Mucosa of descending colon (tissue), 3 donors: ENCODE data around the gene DENND4A. TPM values are rescaled to one million over a fixed set of nuclear protein-coding genes. Genes with fewer than 3 reads are reported as not detected.

Experiments used
- ATAC-seq: fragments of 200-7000 bp; cut with Tn5 transposase; one replicate; pipeline ENCODE4 v1.9.1; 2020; ENCODE audit warnings: mild to moderate bottlenecking, moderate library complexity
- DNase-seq, 3 donors: peaks; one replicate each; pipeline ENCODE4 v3.0.0-alpha.2; 2020
- H3K36me3 ChIP-seq: fragments of 200-600 bp; one replicate; pipeline ENCODE4 v1.8.0; 2021; ENCODE audit warnings: low read depth, mild to moderate bottlenecking
- H3K4me1 ChIP-seq: fragments of 200-600 bp; one replicate; pipeline ENCODE4 v1.8.0; 2021; ENCODE audit warnings: low read depth, mild to moderate bottlenecking
- H3K4me3 ChIP-seq: fragments of 200-600 bp; one replicate; pipeline ENCODE4 v1.8.0; 2021; ENCODE audit warnings: mild to moderate bottlenecking
- H3K9me3 ChIP-seq: fragments of 200-600 bp; one replicate; pipeline ENCODE4 v1.8.0; 2021; ENCODE audit warnings: mild to moderate bottlenecking
- CTCF ChIP-seq: fragments of 200-600 bp; IDR thresholded peaks from one replicate; pipeline ENCODE4 v1.8.0; 2022; ENCODE audit warnings: antibody characterized with exemption, mild to moderate bottlenecking
- intact Hi-C, 2 donors: fragments of 100-400 bp; cut with DNase I in 1 of 2; cut with micrococcal nuclease in 1 of 2; formaldehyde crosslinking; loops; one replicate each; pipeline versions ENCODE4 v1.11.0 to v1.11.1; 2022; cut with DNase I, micrococcal nuclease
- long read RNA-seq, 2 donors: library from polyadenylated mRNA; unstranded; transcript quantifications; one replicate each; pipeline ENCODE4 v2.0.0, GENCODE V29; 2019 to 2021
- total RNA-seq, 3 donors: library from RNA; stranded (reverse); fragmentation: NEBNext Ultra II Directional in 2 of 3; extraction: Animal tissue kit (Norgen Biotek cat#: 25700) in 2 of 3; gene quantifications; one replicate each; pipeline versions ENCODE4 v1.2.1 to v1.2.4, GENCODE V29; 2021 to 2023
- donor health status: DM: no; HTN: no; CAD: no; lungs with moderate emphysema.
- donor health status: DM: no; HTN: no; CAD: no.
- donor health status: DM: no; HTN: yes; CAD: no.

Gene DENND4A
- 10 to 100 TPM; 20.3 to 34.7 (median 20.7) TPM for total RNA-seq
- long read RNA-seq, donor 1, partial matches to known transcripts: 1 of 3 reads
- long read RNA-seq, donor 1, other reads (novel, unspliced or antisense): 2 of 3 reads
- long read RNA-seq, donor 2: 0 reads

GRCh38 chr15:65792138-65792987 lies at the start of gene DENND4A:
Gene DENND4A, minus strand, starts transcription at chr15:65792293. Its CDS starts 35,843 bp downstream, at chr15:65756450.
- Histone ChIP-seq H3K4me1 (peaks cover 4% of the 10 kb centered on the region), H3K36me3 (no peaks in the 10 kb centered on the region), H3K9me3 (no peaks in the 10 kb centered on the region), H3K4me3 (peak within 1 kb of the TSS; percentile 88)
- ATAC-seq (peak; percentile 95), DNase-seq (peak; percentile 97 to 99 (median 99))
- intact Hi-C loops: no loop called here
- TF ChIP-seq CTCF: no peak

GRCh38 chr15:65841121-65841930 lies 49.2 kb upstream of the DENND4A start:
- Histone ChIP-seq H3K4me3 (no peak overlapping the region), H3K36me3 (no peaks in the 10 kb centered on the region), H3K9me3 (no peaks in the 10 kb centered on the region), H3K4me1 (no peaks in the 10 kb centered on the region)
- DNase-seq: no peak
- ATAC-seq: no peak
- intact Hi-C loops: no loop called here
- TF ChIP-seq CTCF: no peak

GRCh38 chr15:65839985-65840384 lies 47.9 kb upstream of the DENND4A start:
- Histone ChIP-seq H3K4me3 (no peak overlapping the region), H3K36me3 (no peaks in the 10 kb centered on the region), H3K4me1 (no peaks in the 10 kb centered on the region), H3K9me3 (no peaks in the 10 kb centered on the region)
- ATAC-seq: no peak
- DNase-seq: no peak
- intact Hi-C loops: no loop called here
- no peak for TF ChIP-seq CTCF

GRCh38 chr15:65839354-65839901 lies 47.3 kb upstream of the DENND4A start:
- H3K36me3 ChIP-seq: no peaks in the 10 kb centered on the region
- no peaks in the 10 kb centered on the region for H3K9me3 ChIP-seq
- no peak for DNase-seq
- H3K4me3 ChIP-seq: no peak overlapping the region
- intact Hi-C loops: no loop called here
- no peaks in the 10 kb centered on the region for H3K4me1 ChIP-seq
- no peak for TF ChIP-seq CTCF
- ATAC-seq: no peak
